Measurements from ENCODE around the gene AKR1C1. TPM values are rescaled to one million over a fixed set of nuclear protein-coding genes. Genes with fewer than 3 reads are reported as not detected.
"Not testable (repeated sequence)": the region's sequence is repeated elsewhere in the genome, so short reads cannot be mapped to it uniquely, and the experiment has no call there.

AKR1C1 gene
- total and polyA plus RNA-seq, 9 of the 15 experiments (the other 6 are each of a cell fraction or from before 2014, with no cell fraction given): 43.5 to 180 (median 82.4) TPM

DNA sequence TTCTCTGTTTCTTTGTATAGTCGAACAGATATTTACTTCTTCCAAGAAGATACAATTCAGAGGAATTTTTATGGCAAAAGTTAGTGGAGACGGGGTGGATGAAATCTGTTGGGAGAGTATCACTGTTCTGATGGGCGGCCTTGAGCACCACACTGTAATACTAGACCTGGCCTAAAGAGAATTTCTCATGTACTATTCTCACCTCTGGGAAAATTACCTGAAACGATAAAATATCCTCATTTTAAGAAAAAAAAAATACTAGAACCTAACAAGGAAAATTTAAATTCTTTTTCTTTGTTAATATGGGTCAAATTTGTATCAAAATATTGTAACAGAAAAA lies 570 bp downstream of the AKR1C1 start:
- H3K4me1 ChIP-seq (replicated peaks in 1 of 2; ENCODE audit: control insufficient read depth in 2 of 2, insufficient read depth in 2 of 2, low read length in 2 of 2); H3K9me3 ChIP-seq (replicated peaks; ENCODE audit: control insufficient read depth, insufficient read depth, low read depth, low read length); H3K27ac ChIP-seq (ENCODE audit: extremely low read depth, low read depth, low read length); BruUV-seq (replicated peaks); H3K27me3 ChIP-seq (ENCODE audit: control insufficient read depth in 2 of 2, insufficient read depth in 2 of 2, low read length in 2 of 2); in situ Hi-C loops (cut with MboI); H4K20me1 ChIP-seq (replicated peaks; ENCODE audit: control insufficient read depth, insufficient read depth, low read length); FAIRE-seq; H3K9me1 ChIP-seq (ENCODE audit: control insufficient read depth, insufficient read depth, low read length); H2AFZ ChIP-seq (ENCODE audit: low read depth, low read length); DNase-seq (ENCODE audit: extremely low read depth in 1 of 4, low spot score in 3 of 4); H3K4me2 ChIP-seq (ENCODE audit: insufficient read depth, low read length): not testable (repeated sequence)
- Histone ChIP-seq H3K4me3 (peak overlapping the region; percentile 41), H3K36me3 (ENCODE audit: control insufficient read depth, insufficient read depth, low read length) (peaks cover 13% of the 10 kb centered on the region; the same call in 2 of the 3 replicates), H3K9ac (ENCODE audit: insufficient read depth in 1 of 2, low read depth in 2 of 2, low read length in 2 of 2) (peak overlapping the region in 1 of 2 experiments; percentile 44; a peak in 2 of 4 replicates), H3K79me2 (ENCODE audit: control insufficient read depth, insufficient read depth, low read length) (peaks cover 23% of the 10 kb centered on the region)
- peak; percentile 66 for ATAC-seq
- ChIA-PET POLR2A (interaction anchor here (1.2 to 1.3 kb wide), 2 partner anchors 112 to 482 kb away, joined by 3 read pairs; no protein-coding TSS in a partner anchor), CTCF (ENCODE audit: low intra/inter-chr PET ratio) (interaction anchor here (0.6 kb wide), 1 partner anchor 150 kb away, joined by 3 read pairs; no protein-coding TSS in a partner anchor)
- 0% methylated on average over 1 of the region's 4 CpGs for WGBS (ENCODE audit: insufficient coverage, low coverage, missing lambda C conversion rate)
- intact Hi-C loops (cut with micrococcal nuclease): loop anchor here (5.0 kb wide), 1 partner anchor 44 kb away; no protein-coding TSS in a partner anchor

DNA sequence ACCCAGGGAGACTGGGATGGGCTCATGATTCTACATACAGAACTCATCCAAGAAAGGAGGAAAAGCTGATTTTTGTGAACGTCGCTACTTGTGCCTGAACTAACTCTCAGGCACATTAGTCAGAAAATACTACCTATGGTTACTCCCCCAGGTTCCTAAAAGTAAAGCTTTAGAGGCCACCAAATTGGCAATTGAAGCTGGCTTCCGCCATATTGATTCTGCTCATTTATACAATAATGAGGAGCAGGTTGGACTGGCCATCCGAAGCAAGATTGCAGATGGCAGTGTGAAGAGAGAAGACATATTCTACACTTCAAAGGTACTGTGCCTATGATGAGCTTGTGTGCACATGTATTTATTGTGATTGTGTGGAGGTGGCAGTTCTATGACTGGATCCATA lies 2.5 kb downstream of the AKR1C1 start:
- WGBS (ENCODE audit: insufficient coverage, low coverage, missing lambda C conversion rate): 73% methylated on average over 4 of the region's 4 CpGs
- BruUV-seq (replicated peaks); H4K20me1 ChIP-seq (replicated peaks; ENCODE audit: control insufficient read depth, insufficient read depth, low read length): not testable (repeated sequence)

DNA sequence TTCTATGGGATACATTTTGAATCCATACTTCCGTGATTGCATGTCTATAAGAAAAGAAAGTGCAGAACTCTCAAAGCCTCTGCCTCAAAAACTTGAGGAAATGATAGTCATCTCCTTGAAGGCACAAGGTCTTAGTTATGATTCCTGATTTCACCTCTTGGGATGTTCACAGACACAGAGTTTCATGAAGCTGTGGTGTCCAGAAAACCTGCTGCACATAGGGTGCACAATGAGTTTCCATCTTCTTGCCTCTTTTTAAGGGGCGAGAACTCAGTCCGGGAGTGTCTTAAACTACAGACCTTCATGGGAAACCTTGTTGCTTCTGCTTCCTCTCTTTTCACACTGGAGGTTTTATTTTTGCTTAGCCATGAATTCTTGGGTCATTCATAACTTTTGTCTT lies 4.0 kb downstream of the AKR1C1 start:
- Histone ChIP-seq H3K36me3 (ENCODE audit: control insufficient read depth, insufficient read depth, low read length) (peaks cover 26% of the 10 kb centered on the region; the same call in 2 of the 3 replicates), H3K79me2 (ENCODE audit: control insufficient read depth, insufficient read depth, low read length) (peaks cover 23% of the 10 kb centered on the region)
- H3K4me2 ChIP-seq (ENCODE audit: insufficient read depth, low read length); H3K4me3 ChIP-seq; CTCF ChIA-PET (ENCODE audit: low intra/inter-chr PET ratio); H3K9ac ChIP-seq (ENCODE audit: insufficient read depth in 1 of 2, low read depth in 2 of 2, low read length in 2 of 2); DNase-seq (ENCODE audit: extremely low read depth in 1 of 4, low spot score in 3 of 4); H3K9me1 ChIP-seq (ENCODE audit: control insufficient read depth, insufficient read depth, low read length); in situ Hi-C loops (cut with MboI); ATAC-seq; H3K4me1 ChIP-seq (replicated peaks in 1 of 2; ENCODE audit: control insufficient read depth in 2 of 2, insufficient read depth in 2 of 2, low read length in 2 of 2); H3K27me3 ChIP-seq (ENCODE audit: control insufficient read depth in 2 of 2, insufficient read depth in 2 of 2, low read length in 2 of 2); H3K9me3 ChIP-seq (replicated peaks; ENCODE audit: control insufficient read depth, insufficient read depth, low read depth, low read length); FAIRE-seq; H3K27ac ChIP-seq (ENCODE audit: extremely low read depth, low read depth, low read length); intact Hi-C loops (cut with micrococcal nuclease); POLR2A ChIA-PET; H2AFZ ChIP-seq (ENCODE audit: low read depth, low read length); BruUV-seq (replicated peaks); H4K20me1 ChIP-seq (replicated peaks; ENCODE audit: control insufficient read depth, insufficient read depth, low read length): not testable (repeated sequence)
- WGBS (ENCODE audit: insufficient coverage, low coverage, missing lambda C conversion rate): 96% methylated on average over 3 of the region's 3 CpGs

More for the DNA sequence above, 2.5 kb downstream of the AKR1C1 start:
- ATAC-seq; in situ Hi-C loops (cut with MboI); H3K9me3 ChIP-seq (replicated peaks; ENCODE audit: control insufficient read depth, insufficient read depth, low read depth, low read length); FAIRE-seq; H3K4me2 ChIP-seq (ENCODE audit: insufficient read depth, low read length); H3K27me3 ChIP-seq (ENCODE audit: control insufficient read depth in 2 of 2, insufficient read depth in 2 of 2, low read length in 2 of 2); H3K4me1 ChIP-seq (replicated peaks in 1 of 2; ENCODE audit: control insufficient read depth in 2 of 2, insufficient read depth in 2 of 2, low read length in 2 of 2); intact Hi-C loops (cut with micrococcal nuclease); H3K27ac ChIP-seq (ENCODE audit: extremely low read depth, low read depth, low read length); H3K9me1 ChIP-seq (ENCODE audit: control insufficient read depth, insufficient read depth, low read length); DNase-seq (ENCODE audit: extremely low read depth in 1 of 4, low spot score in 3 of 4); H3K9ac ChIP-seq (ENCODE audit: insufficient read depth in 1 of 2, low read depth in 2 of 2, low read length in 2 of 2); H3K4me3 ChIP-seq; H2AFZ ChIP-seq (ENCODE audit: low read depth, low read length): not testable (repeated sequence)
- Histone ChIP-seq H3K79me2 (ENCODE audit: control insufficient read depth, insufficient read depth, low read length) (peaks cover 23% of the 10 kb centered on the region), H3K36me3 (ENCODE audit: control insufficient read depth, insufficient read depth, low read length) (peaks cover 26% of the 10 kb centered on the region; the same call in 2 of the 3 replicates)
- CTCF ChIA-PET (ENCODE audit: low intra/inter-chr PET ratio): interaction anchor here (0.9 kb wide), 1 partner anchor 116 kb away, joined by 7 read pairs; no protein-coding TSS in a partner anchor
- POLR2A ChIA-PET: interaction anchor here (0.6 to 1.4 kb wide), 2 partner anchors 50 to 116 kb away, joined by 3 read pairs; no protein-coding TSS in a partner anchor

DNA sequence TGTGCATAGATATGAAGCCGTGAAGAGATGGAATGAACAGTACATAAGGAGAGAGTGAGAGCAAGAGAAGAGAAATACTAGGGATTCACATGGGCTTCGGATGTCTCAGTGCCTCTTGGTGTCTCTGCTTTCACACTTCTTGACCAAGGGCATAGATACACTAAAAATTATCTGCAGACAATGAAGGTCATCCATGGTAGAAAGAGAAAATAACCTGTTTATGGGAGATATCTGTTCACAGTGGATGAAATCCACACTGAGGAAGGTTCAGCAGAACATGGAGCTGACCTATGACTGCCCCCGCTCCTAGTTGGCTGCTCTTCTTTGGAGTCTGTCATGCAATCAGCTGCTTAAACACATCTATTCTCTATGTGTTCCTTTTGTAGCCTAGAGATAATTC lies 6.1 kb downstream of the AKR1C1 start:
- H3K4me3 ChIP-seq; H3K27me3 ChIP-seq (ENCODE audit: control insufficient read depth in 2 of 2, insufficient read depth in 2 of 2, low read length in 2 of 2); FAIRE-seq; BruUV-seq (replicated peaks); H4K20me1 ChIP-seq (replicated peaks; ENCODE audit: control insufficient read depth, insufficient read depth, low read length); H3K9me1 ChIP-seq (ENCODE audit: control insufficient read depth, insufficient read depth, low read length); H3K4me2 ChIP-seq (ENCODE audit: insufficient read depth, low read length); intact Hi-C loops (cut with micrococcal nuclease); DNase-seq (ENCODE audit: extremely low read depth in 1 of 4, low spot score in 3 of 4); POLR2A ChIA-PET; H3K27ac ChIP-seq (ENCODE audit: extremely low read depth, low read depth, low read length); H2AFZ ChIP-seq (ENCODE audit: low read depth, low read length); H3K4me1 ChIP-seq (replicated peaks in 1 of 2; ENCODE audit: control insufficient read depth in 2 of 2, insufficient read depth in 2 of 2, low read length in 2 of 2); CTCF ChIA-PET (ENCODE audit: low intra/inter-chr PET ratio); ATAC-seq; H3K9me3 ChIP-seq (replicated peaks; ENCODE audit: control insufficient read depth, insufficient read depth, low read depth, low read length); H3K9ac ChIP-seq (ENCODE audit: insufficient read depth in 1 of 2, low read depth in 2 of 2, low read length in 2 of 2); in situ Hi-C loops (cut with MboI): not testable (repeated sequence)
- WGBS (ENCODE audit: insufficient coverage, low coverage, missing lambda C conversion rate): 68% methylated on average over 3 of the region's 3 CpGs
- peaks cover 26% of the 10 kb centered on the region; the same call in 2 of the 3 replicates for H3K36me3 ChIP-seq (ENCODE audit: control insufficient read depth, insufficient read depth, low read length)
- peaks cover 17% of the 10 kb centered on the region for H3K79me2 ChIP-seq (ENCODE audit: control insufficient read depth, insufficient read depth, low read length)
